GM19193 (cell line): ENCODE data around the gene RPTOR.

Experiments used
- POLR2A ChIP-seq: IDR thresholded peaks from 4 replicates; pipeline ENCODE4 v1.6.1; 2011; ENCODE audit not compliant: insufficient read depth, insufficient read length; ENCODE audit errors: extremely low read depth

The RPTOR gene

DNA sequence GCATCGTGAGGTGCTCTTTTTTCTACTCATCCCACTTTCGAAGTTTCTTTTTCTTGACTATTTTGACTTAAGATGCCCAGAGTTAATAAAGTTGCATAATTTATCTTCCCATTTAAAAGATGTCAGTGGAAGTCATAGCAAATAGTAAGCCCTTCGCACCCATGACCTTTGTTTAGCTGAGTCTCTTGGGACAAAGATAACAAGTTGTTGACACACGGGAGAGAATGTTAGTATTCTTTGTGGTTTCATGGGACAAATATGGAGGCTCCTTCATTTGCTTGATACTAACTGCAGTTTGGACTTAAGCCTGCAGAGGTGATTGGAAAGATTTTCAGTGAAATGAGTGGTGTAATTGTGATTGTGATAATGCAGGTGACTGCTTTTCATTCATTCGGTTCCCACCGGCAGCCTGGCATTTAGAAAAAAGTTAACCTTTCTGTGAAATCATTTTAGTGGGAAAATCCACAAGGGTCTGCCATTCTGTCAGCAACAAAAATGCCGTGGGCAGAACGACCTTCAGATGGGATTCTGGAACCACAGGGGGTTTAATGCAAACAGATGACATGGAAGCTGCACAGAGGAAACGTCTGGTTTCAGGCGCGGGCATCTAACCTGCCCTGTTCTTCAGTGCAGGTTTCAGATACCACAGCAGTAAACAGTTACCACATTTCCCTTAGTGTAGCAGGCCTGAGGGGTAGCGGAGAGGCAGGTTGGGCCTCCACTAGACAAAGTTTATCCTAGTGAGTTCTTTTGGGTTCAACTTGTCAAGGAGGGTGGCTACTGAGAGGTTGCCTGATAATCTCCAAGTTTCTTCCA lies 123.0 kb downstream of the RPTOR start:
- TF ChIP-seq POLR2A = no peak

DNA sequence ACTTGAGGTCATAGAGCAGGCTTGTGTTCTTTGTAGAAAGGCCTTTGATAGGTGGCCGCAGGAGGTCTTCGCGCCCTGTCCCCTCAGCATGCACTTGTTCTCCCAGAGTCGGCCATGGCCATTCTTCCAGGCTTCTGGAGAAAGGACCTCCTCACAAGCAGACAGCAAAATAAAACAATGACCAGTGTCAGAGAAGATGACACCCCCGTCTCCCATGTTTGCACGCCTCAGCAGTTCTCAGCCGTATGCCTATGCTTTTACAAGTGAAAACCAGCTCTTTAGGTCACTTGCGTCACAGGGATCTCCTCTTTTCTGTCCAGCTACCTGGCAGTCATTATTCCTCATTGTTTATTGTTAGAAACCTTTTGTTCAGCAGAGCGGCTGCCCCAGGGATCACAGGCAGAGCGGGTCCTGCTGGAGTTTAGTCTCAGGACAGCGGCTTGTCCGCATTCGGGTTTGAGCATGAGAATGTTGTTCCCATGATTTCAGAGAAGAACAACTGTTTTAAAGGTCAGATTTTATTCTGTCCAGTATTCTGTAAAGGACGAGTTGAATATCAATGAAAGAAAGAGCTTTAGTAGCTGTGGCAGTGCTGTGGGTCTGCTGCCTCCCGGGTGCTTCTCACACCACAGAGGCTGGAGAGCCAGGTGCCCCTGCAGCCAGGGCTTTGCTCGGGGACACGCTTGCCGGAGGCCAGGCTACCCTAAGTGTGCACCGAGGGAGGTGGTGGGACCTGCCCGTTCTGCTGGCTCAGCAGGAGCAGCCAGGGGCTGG lies 123.9 kb downstream of the RPTOR start:
- TF ChIP-seq POLR2A = no peak

DNA sequence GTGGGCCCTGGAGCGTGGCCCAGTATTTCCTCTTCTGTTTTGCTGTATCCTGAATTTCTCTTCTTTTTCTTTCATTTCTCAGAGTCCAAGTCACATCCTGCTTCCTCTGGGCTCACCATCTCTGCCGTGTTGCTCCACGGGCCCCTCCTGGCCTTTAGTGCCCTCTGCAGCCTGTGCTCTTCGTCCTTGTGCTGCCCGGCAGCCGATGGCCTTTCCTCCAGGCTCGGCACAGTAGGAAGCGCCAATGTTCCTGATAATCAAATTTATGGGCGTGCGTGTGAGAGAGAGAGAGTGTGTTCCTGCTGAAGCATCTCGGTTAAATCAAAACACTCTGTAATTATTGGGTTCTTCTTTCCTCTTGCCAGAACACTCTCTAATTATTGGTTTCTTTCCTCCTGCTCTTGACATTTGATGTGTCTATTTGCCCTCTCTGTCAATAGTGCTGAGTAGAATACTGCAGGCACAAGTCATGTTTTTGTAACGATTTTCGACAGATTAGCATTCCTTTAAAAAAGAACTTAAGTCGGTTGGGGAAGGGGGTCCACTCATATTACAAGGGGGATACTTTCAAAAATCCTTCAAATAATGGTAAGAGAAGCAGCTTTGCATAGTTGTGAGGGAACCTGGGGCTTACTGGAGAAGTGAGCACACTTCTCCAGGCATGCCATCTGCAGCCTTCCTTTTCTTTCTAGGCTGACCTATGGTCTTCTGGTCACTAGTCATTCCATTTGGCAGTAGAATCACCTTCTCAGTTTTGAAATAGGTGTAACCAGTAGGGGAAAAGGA lies 126.6 kb downstream of the RPTOR start:
- no peak for TF ChIP-seq POLR2A

DNA sequence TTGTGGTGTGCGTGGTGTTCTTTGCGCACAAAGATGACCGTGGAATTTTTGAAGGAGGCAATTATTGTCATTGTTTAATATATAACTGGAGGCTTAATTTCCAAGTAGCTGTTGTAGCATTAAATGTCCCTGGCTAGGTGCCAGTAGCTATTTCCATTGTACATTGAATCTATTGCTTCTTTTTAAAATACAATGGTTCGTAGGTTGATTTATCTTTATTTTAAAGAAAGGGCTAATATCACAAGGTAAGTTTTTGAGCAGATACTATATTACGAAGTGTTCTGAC lies 127.1 kb downstream of the RPTOR start:
- no peak for TF ChIP-seq POLR2A

DNA sequence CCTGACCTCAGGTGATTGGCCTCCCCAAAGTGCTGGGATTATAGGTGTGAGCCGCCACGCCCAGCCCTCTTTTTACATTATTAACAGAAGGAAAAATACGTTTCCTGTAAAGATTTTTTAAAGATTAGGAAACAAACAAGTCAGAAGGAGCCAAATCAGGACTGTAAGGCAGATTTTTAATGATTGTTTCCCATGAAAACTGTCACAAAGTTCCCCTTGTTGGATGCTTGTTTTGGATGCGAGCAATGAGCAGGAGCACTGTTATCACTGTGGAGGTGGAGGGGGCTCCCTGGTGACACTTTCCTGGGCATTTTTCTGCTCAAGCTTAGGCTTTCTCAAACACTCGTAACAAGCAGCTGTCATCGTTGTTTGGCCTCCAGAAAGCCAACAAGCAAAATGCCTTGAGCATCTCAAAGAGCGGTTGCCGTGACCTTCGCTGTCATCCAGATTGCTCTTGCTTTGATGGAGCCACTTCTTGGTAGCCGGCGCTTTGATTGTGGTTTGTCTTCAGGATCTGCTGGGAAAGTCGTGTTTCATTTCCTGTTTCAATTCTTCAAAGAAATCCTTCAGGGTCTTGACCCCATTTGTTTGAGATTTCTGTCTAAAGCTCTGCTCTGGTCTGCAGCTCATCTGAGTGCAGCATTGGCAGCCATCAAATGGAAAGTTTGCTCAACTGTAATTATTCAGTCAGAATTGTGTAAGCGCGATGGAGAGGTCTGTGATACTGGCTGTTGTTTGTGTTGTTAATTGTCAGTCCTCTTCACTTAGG lies 128.7 kb downstream of the RPTOR start:
- TF ChIP-seq POLR2A = no peak

DNA sequence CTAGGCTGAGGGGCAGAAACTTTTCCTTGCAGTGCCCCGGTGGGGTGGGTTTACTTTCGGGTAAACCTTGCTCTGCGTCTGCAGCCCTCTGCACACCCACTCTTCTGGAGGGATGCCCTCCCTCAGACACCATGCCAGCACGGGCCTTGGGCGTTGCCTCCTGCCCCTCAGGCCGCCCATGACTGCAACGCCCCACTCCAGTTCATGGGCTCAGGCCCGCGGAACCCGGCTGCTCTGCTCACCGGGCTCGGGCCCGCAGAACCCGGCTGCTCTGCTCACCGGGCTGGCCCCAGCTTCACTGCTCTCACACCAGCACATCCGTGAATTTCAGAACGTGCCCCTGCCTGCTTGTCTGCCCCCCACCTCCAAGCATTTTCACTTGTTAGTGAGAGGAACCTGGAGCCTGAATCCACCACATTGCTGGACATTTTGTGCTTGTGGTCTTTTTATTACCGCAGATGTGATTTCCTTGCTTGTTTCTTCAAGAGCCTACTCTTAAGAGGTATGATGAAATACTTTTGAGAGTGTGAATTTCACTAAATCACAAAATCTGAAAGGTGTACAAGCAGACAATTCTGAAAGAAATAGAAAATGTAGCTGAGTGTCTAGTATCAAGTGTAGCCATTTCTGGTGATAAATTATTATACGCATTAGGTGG lies 130.9 kb downstream of the RPTOR start:
- no peak for TF ChIP-seq POLR2A

DNA sequence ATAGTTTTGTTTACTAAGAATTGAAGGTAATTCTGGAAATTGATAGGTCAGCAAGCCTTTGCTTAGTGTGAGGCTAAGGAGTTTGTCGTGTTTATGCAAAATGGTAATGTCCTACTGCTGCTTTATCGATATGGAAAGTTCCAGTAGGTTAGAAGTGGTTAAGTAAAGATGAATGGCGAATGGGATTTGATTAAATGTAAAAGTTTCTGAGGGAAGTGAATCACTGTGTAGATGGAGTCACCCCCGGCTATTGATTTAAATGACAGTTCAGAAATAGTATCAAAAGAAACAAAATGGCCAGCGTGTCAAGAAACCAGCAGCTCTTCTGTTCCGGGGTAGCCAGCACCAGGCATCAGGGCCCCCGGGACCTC lies 131.4 kb downstream of the RPTOR start:
- TF ChIP-seq POLR2A = no peak

DNA sequence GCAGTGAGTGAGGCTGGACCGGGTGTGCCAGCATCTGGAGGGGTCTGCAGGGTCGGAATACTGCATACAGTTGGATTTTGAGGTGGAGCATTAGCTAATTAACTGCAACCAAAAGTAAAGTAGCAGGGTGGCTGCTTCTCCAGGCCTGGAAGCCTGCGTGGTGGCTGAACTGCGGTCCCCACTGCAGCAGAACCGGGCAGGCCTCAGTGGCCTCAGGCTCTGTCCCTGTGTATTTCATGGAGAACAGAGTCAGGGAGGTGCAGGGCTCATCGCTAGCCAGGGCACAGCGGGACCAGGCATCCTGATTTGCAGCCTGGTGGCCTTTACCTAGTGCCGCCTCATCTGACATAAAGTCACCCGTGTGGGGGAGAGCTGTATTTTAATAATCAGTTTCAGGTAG lies 131.9 kb downstream of the RPTOR start:
- no peak for TF ChIP-seq POLR2A

DNA sequence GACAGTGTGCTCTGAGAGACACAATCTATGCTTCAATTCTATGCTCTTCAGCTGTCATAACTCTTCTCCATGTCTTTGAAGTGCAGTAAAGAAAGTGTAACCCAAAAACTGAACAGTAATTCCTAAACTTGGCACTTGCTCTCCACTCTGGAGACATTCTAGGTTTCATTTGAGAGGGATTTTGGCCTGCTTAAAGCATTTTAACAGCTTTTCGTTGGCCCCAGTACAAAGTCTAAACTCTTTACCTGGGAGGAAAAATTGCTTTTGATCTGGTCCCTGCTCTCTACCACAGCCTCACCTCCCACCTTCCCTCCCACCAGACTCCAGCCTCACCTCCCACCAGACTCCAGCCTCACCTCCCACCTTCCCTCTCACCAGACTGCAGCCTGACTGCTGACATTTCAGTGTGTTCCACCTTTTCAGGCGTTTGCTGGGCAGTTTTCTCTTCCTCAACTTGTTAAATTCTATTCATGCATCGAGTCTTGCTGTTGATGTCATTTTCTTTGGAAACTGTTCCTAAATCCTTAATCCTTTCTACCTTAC lies 132.6 kb downstream of the RPTOR start:
- TF ChIP-seq POLR2A = no peak

DNA sequence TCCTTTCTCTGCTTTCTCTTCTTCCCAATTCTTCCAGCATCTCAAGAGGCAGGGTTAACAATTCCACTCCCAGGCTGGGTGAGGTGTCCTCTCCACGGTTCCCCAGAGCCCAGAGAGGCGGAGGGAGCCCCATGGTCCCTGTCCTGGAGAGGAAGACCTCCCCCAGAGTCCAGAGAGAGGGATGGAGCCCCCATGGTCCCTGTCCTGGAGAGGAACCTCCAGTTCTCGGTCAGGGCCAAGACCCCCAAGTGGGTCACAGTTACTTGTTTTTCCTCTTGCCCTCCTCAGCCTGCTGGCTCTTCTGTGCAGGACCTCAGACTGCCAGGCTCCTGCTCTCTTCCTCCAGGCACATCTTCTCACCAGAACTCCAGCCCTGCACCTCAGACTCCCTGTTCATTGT lies 135.2 kb downstream of the RPTOR start:
- TF ChIP-seq POLR2A = no peak

DNA sequence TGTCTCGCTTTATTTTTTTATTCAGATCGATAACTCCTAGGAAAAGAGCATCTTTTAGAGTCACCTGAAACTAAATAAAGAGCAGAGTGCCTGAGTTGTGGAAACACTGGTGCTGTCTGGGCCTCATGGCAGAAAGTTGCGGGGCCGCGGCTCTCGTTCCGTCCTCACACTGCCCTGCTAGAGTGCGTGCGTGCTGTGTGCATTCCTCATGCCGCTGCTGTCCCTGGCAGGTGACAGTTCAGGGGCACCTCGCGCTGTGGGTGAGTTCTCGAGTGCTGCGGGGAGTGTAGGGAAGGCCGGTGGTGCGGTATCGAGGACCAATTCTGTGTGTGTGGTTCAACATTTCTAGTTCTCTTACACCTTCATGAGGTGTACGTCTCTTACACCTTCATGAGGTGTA lies 136.6 kb downstream of the RPTOR start:
- no peak for TF ChIP-seq POLR2A

DNA sequence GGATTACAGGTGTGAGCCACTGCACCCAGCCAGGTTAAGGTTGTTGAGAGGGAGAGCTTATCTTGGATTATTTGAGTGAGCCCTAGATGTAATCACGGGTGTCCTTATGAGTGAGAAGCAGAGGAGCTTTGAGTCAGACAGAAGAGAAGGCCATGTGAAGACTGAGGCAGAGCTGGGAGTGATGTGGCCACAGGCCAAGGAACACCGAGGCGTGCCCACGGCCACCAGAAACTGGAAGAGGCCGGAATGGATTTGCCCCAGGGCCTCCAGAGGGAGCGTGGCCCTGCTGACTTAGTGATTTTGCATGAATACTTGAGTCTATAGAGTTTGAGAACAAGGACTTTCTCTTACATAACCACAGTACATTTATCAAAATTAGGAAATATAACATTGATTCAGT lies 137.7 kb downstream of the RPTOR start:
- TF ChIP-seq POLR2A = no peak

DNA sequence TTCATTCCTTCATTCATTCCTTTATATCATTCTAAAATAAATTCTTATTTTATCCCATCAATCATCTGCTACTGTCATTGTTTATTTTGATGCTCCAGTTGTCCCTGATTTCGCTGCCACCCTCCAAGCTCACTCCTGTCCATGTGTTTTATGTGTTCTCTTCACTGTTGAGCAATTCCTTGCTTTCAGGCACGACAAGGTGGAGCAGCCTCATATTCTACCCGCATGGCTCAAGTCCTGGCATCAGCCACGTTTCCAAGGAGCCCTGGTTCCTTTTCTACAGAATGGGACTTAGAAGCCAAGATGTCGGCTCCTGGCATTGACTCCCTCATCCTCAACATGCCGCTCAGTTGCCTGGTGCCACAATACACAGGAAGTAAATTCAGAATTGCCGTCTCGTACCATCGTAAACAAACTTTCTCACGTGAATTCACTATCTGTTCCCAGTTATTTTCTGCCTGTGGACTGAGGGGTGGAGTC lies 139.0 kb downstream of the RPTOR start:
- TF ChIP-seq POLR2A = no peak

DNA sequence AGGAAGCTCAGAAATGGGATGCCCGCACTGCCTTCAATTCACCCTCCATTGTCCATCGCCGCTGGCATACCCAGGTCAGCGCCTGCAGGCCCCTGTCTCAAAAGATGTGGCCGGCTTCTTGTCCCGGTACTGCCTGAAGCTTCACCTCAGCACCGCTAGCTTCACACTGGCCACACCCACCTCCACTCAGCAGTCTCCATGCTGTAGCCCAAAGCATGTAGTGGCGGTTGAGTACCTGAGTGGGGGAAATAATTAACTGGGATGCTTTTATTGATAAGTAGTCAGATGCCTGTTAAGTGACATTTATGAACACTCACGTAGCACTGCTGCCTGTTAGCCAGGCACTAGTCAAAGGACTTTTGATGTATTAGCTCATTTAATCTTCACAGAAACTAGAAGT lies 143.2 kb downstream of the RPTOR start:
- TF ChIP-seq POLR2A = no peak

DNA sequence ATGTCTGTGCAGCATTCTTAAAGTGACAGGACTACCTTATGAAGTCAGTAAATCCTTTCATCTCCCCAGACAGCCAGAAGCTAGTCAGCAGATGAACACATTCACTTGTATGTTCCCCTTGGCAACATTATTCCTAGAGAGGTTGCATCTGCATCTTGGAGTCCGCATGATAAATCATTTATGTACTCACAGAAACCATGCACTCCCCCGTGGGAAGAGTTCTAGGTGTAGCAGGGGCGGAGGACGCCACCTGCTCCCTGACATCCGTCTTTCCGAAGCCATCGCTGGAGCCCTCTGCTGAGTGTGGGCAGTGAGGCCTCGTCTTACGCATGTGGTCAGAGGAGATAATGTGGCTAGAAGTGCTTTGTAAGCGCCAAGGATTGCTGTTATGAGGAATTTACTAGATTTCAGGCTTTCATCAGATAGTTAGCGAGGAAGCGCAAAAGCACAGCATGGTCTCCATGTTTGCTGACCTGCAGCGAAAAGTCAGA lies 144.5 kb downstream of the RPTOR start:
- TF ChIP-seq POLR2A = no peak

DNA sequence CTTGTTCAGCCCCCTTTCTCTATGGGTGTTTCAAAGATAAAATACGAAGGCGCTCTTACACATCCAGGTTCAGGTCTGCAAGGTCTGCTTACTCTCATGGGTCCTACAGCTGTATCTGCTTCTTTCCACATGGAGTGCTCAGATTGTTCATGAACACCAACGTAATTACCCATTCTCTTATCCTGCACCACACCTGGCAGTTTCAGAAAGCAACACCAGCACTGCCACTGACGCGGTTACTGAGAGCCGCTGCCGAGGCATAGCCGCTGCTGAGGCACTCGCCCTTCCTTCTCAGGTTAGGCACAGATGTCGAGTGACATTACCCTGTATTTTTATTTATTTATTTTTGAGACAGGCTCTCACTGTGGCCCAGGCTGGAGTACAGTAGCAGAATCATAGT lies 147.1 kb downstream of the RPTOR start:
- no peak for TF ChIP-seq POLR2A
